Mesendoderm (in vitro differentiated cells): ENCODE data around the gene CIAO3.

Experiments used
- DNase-seq: peaks from one replicate; pipeline ENCODE4 v3.0.0; 2013
- H2AK5ac ChIP-seq: 2 replicates; pipeline ENCODE4 v1.6.1; 2013; ENCODE audit warnings: low read length, inconsistent platforms
- H2BK120ac ChIP-seq: 2 replicates; pipeline ENCODE4 v1.6.1; 2013; ENCODE audit warnings: low read depth, mild to moderate bottlenecking, low read length, moderate library complexity, mixed read lengths
- H2BK15ac ChIP-seq: replicated peaks from 2 replicates; pipeline ENCODE4 v1.6.1; 2013; ENCODE audit warnings: low read depth, mild to moderate bottlenecking, moderate library complexity
- H2BK5ac ChIP-seq: 2 replicates; pipeline ENCODE4 v1.6.1; 2013; ENCODE audit warnings: low read length, inconsistent platforms
- H3K18ac ChIP-seq: 2 replicates; pipeline ENCODE4 v1.6.1; 2013; ENCODE audit warnings: mild to moderate bottlenecking, low read length, mixed read lengths
- H3K23ac ChIP-seq: one replicate; pipeline ENCODE4 v1.6.1; 2013; ENCODE audit warnings: low read length
- H3K27ac ChIP-seq: 2 replicates; pipeline ENCODE4 v1.5.1; 2013; ENCODE audit warnings: low read depth, mild to moderate bottlenecking, inconsistent platforms, low read length, moderate library complexity
- H3K27me3 ChIP-seq: 2 replicates; pipeline ENCODE4 v1.6.1; 2013; ENCODE audit warnings: low read length, control low read depth, mild to moderate bottlenecking, inconsistent platforms; ENCODE audit not compliant: insufficient read depth, poor library complexity
- H3K36me3 ChIP-seq: 2 replicates; pipeline ENCODE4 v1.6.1; 2013; ENCODE audit warnings: low read length, inconsistent platforms; ENCODE audit not compliant: control insufficient read depth, insufficient read depth
- H3K4ac ChIP-seq: one replicate; pipeline ENCODE4 v1.6.1; 2013; ENCODE audit warnings: low read depth, mild to moderate bottlenecking, low read length, moderate library complexity
- H3K4me1 ChIP-seq: 2 replicates; pipeline ENCODE4 v1.6.1; 2013; ENCODE audit warnings: low read depth, low read length, inconsistent platforms; ENCODE audit not compliant: control insufficient read depth
- H3K4me2 ChIP-seq: 2 replicates; pipeline ENCODE4 v1.6.1; 2013; ENCODE audit warnings: low read length
- H3K4me3 ChIP-seq: 2 replicates; pipeline ENCODE4 v1.5.1; 2013; ENCODE audit warnings: mild to moderate bottlenecking, low read length
- H3K56ac ChIP-seq: one replicate; pipeline ENCODE4 v1.6.1; 2013; ENCODE audit warnings: low read length
- H3K79me1 ChIP-seq: 2 replicates; pipeline ENCODE4 v1.6.1; 2013; ENCODE audit warnings: low read length, inconsistent platforms
- H3K79me2 ChIP-seq: 2 replicates; pipeline ENCODE4 v1.6.1; 2013; ENCODE audit warnings: mild to moderate bottlenecking, low read length; ENCODE audit not compliant: control insufficient read depth, insufficient read depth
- H3K9ac ChIP-seq: 2 replicates; pipeline ENCODE4 v1.6.1; 2013; ENCODE audit warnings: low read length, inconsistent platforms
- H4K5ac ChIP-seq: one replicate; pipeline ENCODE4 v1.6.1; 2013; ENCODE audit warnings: low read length
- H4K8ac ChIP-seq: one replicate; pipeline ENCODE4 v1.6.1; 2013; ENCODE audit warnings: low read depth, mild to moderate bottlenecking, control low read depth, low read length, moderate library complexity
- WGBS: extraction: QIAGEN DNeasy Blood & Tissue Kit; methylation state at CpG from one replicate; pipeline ENCODE4 v1.1.7; 2013; ENCODE audit warnings: low lambda C conversion rate, missing lambda C conversion rate; ENCODE audit not compliant: insufficient coverage; ENCODE audit errors: extremely low coverage; 5-methylcytosine and 5-hydroxymethylcytosine counted together

CIAO3 gene

GRCh38 chr16:766820-767640 is 26.2 kb upstream of the CIAO3 start:
- H3K27me3 ChIP-seq: no peaks in the 10 kb centered on the region
- H3K27ac ChIP-seq: no peak overlapping the region
- no peak overlapping the region for H3K56ac ChIP-seq
- no peak overlapping the region for H3K9ac ChIP-seq
- no peak overlapping the region for H4K8ac ChIP-seq
- H3K4me1 ChIP-seq: no peaks in the 10 kb centered on the region
- H3K18ac ChIP-seq: no peak overlapping the region
- no peaks in the 10 kb centered on the region for H3K79me1 ChIP-seq
- no peaks in the 10 kb centered on the region for H3K79me2 ChIP-seq
- no peak overlapping the region for H2BK15ac ChIP-seq
- no peak overlapping the region for H3K4me3 ChIP-seq
- H3K36me3 ChIP-seq: no peaks in the 10 kb centered on the region
- DNase-seq: no peak
- no peak overlapping the region for H4K5ac ChIP-seq
- no peak overlapping the region for H3K4ac ChIP-seq
- no peak overlapping the region for H3K4me2 ChIP-seq
- H2BK120ac ChIP-seq: no peak overlapping the region
- no peak overlapping the region for H2BK5ac ChIP-seq
- H3K23ac ChIP-seq: no peak overlapping the region
- WGBS: no CpG with 5 or more reads among the region's 48 CpGs
- no peak overlapping the region for H2AK5ac ChIP-seq

GRCh38 chr16:766008-766819 is 25.4 kb upstream of the CIAO3 start:
- Histone ChIP-seq H3K36me3 (no peaks in the 10 kb centered on the region), H3K27ac (no peak overlapping the region), H4K5ac (no peak overlapping the region), H3K18ac (no peak overlapping the region), H4K8ac (no peak overlapping the region), H2BK15ac (no peak overlapping the region), H3K23ac (no peak overlapping the region), H3K4me1 (no peaks in the 10 kb centered on the region), H3K79me1 (no peaks in the 10 kb centered on the region), H3K9ac (no peak overlapping the region), H3K56ac (no peak overlapping the region), H3K4ac (no peak overlapping the region), H2BK120ac (no peak overlapping the region), H3K27me3 (no peaks in the 10 kb centered on the region), H3K79me2 (no peaks in the 10 kb centered on the region), H2AK5ac (no peak overlapping the region), H2BK5ac (no peak overlapping the region), H3K4me3 (no peak overlapping the region), H3K4me2 (no peak overlapping the region)
- DNase-seq: no peak
- no CpG with 5 or more reads among the region's 29 CpGs for WGBS

- Histone ChIP-seq H3K9ac (no peak overlapping the region), H3K4ac (no peak overlapping the region), H3K23ac (no peak overlapping the region), H3K4me2 (no peak overlapping the region), H4K5ac (no peak overlapping the region), H3K4me3 (no peak overlapping the region), H2BK120ac (no peak overlapping the region), H4K8ac (no peak overlapping the region), H2BK15ac (no peak overlapping the region), H2AK5ac (no peak overlapping the region), H3K27ac (no peak overlapping the region), H3K27me3 (no peaks in the 10 kb centered on the region), H3K4me1 (no peaks in the 10 kb centered on the region), H3K79me2 (no peaks in the 10 kb centered on the region), H3K79me1 (no peaks in the 10 kb centered on the region), H3K36me3 (no peaks in the 10 kb centered on the region), H3K56ac (no peak overlapping the region), H2BK5ac (no peak overlapping the region), H3K18ac (no peak overlapping the region)
- no peak for DNase-seq
- no CpG with 5 or more reads among the region's 29 CpGs for WGBS
Observed at GRCh38 chr16:765488-765865, 24.7 kb upstream of the CIAO3 start.

GRCh38 chr16:764848-765487 is 24.2 kb upstream of the CIAO3 start:
- Histone ChIP-seq H4K5ac (no peak overlapping the region), H3K27ac (no peak overlapping the region), H3K4ac (no peak overlapping the region), H3K79me1 (no peaks in the 10 kb centered on the region), H3K36me3 (no peaks in the 10 kb centered on the region), H3K56ac (no peak overlapping the region), H2BK5ac (no peak overlapping the region), H2AK5ac (no peak overlapping the region), H2BK15ac (no peak overlapping the region), H4K8ac (no peak overlapping the region), H3K18ac (no peak overlapping the region), H3K4me2 (no peak overlapping the region), H3K27me3 (no peaks in the 10 kb centered on the region), H2BK120ac (no peak overlapping the region), H3K23ac (no peak overlapping the region), H3K9ac (no peak overlapping the region), H3K4me1 (no peaks in the 10 kb centered on the region), H3K4me3 (no peak overlapping the region), H3K79me2 (no peaks in the 10 kb centered on the region)
- DNase-seq: no peak
- WGBS: no CpG with 5 or more reads among the region's 38 CpGs

GRCh38 chr16:764184-764750 is 23.5 kb upstream of the CIAO3 start:
- Histone ChIP-seq H3K9ac (no peak overlapping the region), H3K18ac (no peak overlapping the region), H3K56ac (no peak overlapping the region), H3K4me2 (no peak overlapping the region), H3K23ac (no peak overlapping the region), H3K27me3 (no peaks in the 10 kb centered on the region), H3K79me2 (no peaks in the 10 kb centered on the region), H3K79me1 (no peaks in the 10 kb centered on the region), H3K4me3 (no peak overlapping the region), H4K8ac (no peak overlapping the region), H4K5ac (no peak overlapping the region), H2BK120ac (no peak overlapping the region), H2BK5ac (no peak overlapping the region), H3K36me3 (no peaks in the 10 kb centered on the region), H3K4me1 (no peaks in the 10 kb centered on the region), H3K4ac (no peak overlapping the region), H2AK5ac (no peak overlapping the region), H3K27ac (no peak overlapping the region), H2BK15ac (no peak overlapping the region)
- no CpG with 5 or more reads among the region's 20 CpGs for WGBS
- DNase-seq: no peak
